Limb (tissue), 2 donors: ENCODE measurements around the gene RPS16.

Source experiments
- DNase-seq, 2 donors: peaks; one replicate each; pipeline ENCODE4 v3.0.0-alpha.2; 2016; ENCODE audit errors: extremely low spot score in 2 of 2

The RPS16 gene

GRCh38 chr19:39407660-39408391, 27.9 kb downstream of the RPS16 start:
- DNase-seq: peak in 1 of 2 donors; percentile 62

- no peak for DNase-seq
These were observed 28.4 kb downstream of the RPS16 start for GRCh38 chr19:39407410-39407659.

- DNase-seq: peak; percentile 83 to 94
These were observed 28.9 kb downstream of the RPS16 start, which contains the start of gene ZFP36 for GRCh38 chr19:39406656-39407409. ZFP36 (plus strand) TSS chr19:39406847; CDS start chr19:39406905, 58 bp downstream.

GRCh38 chr19:39405958-39406655, 29.6 kb downstream of the RPS16 start:
- no peak for DNase-seq

- peak in 1 of 2 donors; percentile 27 for DNase-seq
These were observed 30.3 kb downstream of the RPS16 start for GRCh38 chr19:39405261-39405957.

- DNase-seq: peak; percentile 91 to 93
These were observed 32.1 kb downstream of the RPS16 start for GRCh38 chr19:39403331-39404312.

- peak; percentile 92 to 93 for DNase-seq
These were observed 33.1 kb downstream of the RPS16 start for GRCh38 chr19:39402346-39403300.

GRCh38 chr19:39401549-39402345, 34.0 kb downstream of the RPS16 start:
- DNase-seq: peak in 1 of 2 donors; percentile 30

GRCh38 chr19:39401070-39401548, 34.6 kb downstream of the RPS16 start:
- no peak for DNase-seq

- DNase-seq: no peak
These were observed 35.7 kb downstream of the RPS16 start for GRCh38 chr19:39400061-39400460.

GRCh38 chr19:39399668-39400050, 36.1 kb downstream of the RPS16 start:
- no peak for DNase-seq

GRCh38 chr19:39398297-39398864, 37.4 kb downstream of the RPS16 start:
- DNase-seq: peak in 1 of 2 donors; percentile 31

- DNase-seq: peak; percentile 81 to 89
These were observed 38.1 kb downstream of the RPS16 start for GRCh38 chr19:39397360-39398296.

GRCh38 chr19:39390751-39391437, 44.9 kb downstream of the RPS16 start, which contains the start of the genes MED29 and PAF1:
MED29 (plus strand) TSS chr19:39391378; CDS start chr19:39391423, 45 bp downstream.
PAF1 (minus strand) TSS chr19:39391106; CDS start chr19:39390864, 242 bp downstream.
- DNase-seq: peak; percentile 97 to 100

- DNase-seq: no peak
These were observed 45.3 kb downstream of the RPS16 start for GRCh38 chr19:39390451-39390750.
